CD14-positive monocyte (primary cell): ENCODE data around the gene FMR1NB. TPM values are rescaled to one million over a fixed set of nuclear protein-coding genes. Genes with fewer than 3 reads are reported as not detected.

Source experiments
- DNase-seq, 3 donors: peaks; one replicate each; pipeline ENCODE4 v3.0.0-alpha.2; 2011 to 2022
- H2AFZ ChIP-seq: 2 replicates; pipeline ENCODE4 v1.6.0; 2012; ENCODE audit warnings: mild to moderate bottlenecking, low read depth, low read length, inconsistent platforms; ENCODE audit not compliant: insufficient read depth, poor library complexity, severe bottlenecking
- H3K27ac ChIP-seq, 2 donors: 1 replicate in 1 of 2; 2 replicates in 1 of 2; pipeline ENCODE4 v1.5.1; 2012 to 2013; ENCODE audit warnings: low read length in 2 of 2, control low read depth in 1 of 2, inconsistent platforms in 1 of 2, low read depth in 1 of 2, mild to moderate bottlenecking in 1 of 2
- H3K27me3 ChIP-seq, 2 donors: one replicate each; pipeline versions ENCODE4 v1.6.0 to v1.6.1; 2011 to 2013; ENCODE audit warnings: low read length in 2 of 2; ENCODE audit not compliant: control insufficient read depth in 2 of 2, insufficient read depth in 2 of 2
- H3K36me3 ChIP-seq, 2 donors: replicated peaks in 1 of 2; 1 replicate in 1 of 2; 2 replicates in 1 of 2; pipeline versions ENCODE4 v1.5.1 to v1.6.1; 2012 to 2013; ENCODE audit warnings: low read length in 2 of 2, control low read depth in 1 of 2, inconsistent platforms in 1 of 2, mild to moderate bottlenecking in 1 of 2; ENCODE audit not compliant: insufficient read depth in 2 of 2, control insufficient read depth in 1 of 2
- H3K4me1 ChIP-seq, 2 donors: 1 replicate in 1 of 2; 2 replicates in 1 of 2; pipeline versions ENCODE4 v1.5.1 to v1.6.1; 2012 to 2013; ENCODE audit warnings: low read length in 2 of 2, control low read depth in 1 of 2, inconsistent platforms in 1 of 2, mild to moderate bottlenecking in 1 of 2, moderate library complexity in 1 of 2; ENCODE audit not compliant: insufficient read depth in 2 of 2, control insufficient read depth in 1 of 2
- H3K4me2 ChIP-seq: replicated peaks from 2 replicates; pipeline ENCODE3; 2012; ENCODE audit warnings: low read length, moderate library complexity, mild to moderate bottlenecking; ENCODE audit not compliant: poor library complexity, severe bottlenecking; ENCODE audit errors: extremely low read depth
- H3K4me3 ChIP-seq, 3 experiments: fragments of 200-600 bp in 1 of 3; sonication (generic) in 1 of 3; replicated peaks in 1 of 3; 1 replicate in 2 of 3; 2 replicates in 1 of 3; pipeline ENCODE4 v1.5.1; 2011 to 2013; ENCODE audit warnings: low read length in 3 of 3, mild to moderate bottlenecking in 3 of 3, control low read depth in 2 of 3, low read depth in 2 of 3, inconsistent platforms in 1 of 3, moderate library complexity in 1 of 3
- H3K79me2 ChIP-seq: 2 replicates; pipeline ENCODE4 v1.6.0; 2012; ENCODE audit warnings: mild to moderate bottlenecking, control low read depth, inconsistent platforms, low read length, moderate library complexity; ENCODE audit not compliant: insufficient read depth
- H3K9ac ChIP-seq: 2 replicates; pipeline ENCODE4 v1.6.0; 2017; ENCODE audit warnings: low read length, mild to moderate bottlenecking; ENCODE audit not compliant: insufficient read depth, poor library complexity, severe bottlenecking
- H3K9me3 ChIP-seq, 2 donors: replicated peaks in 1 of 2; 1 replicate in 1 of 2; 2 replicates in 1 of 2; pipeline versions ENCODE4 v1.5.1 to v1.6.1; 2012 to 2013; ENCODE audit warnings: low read length in 2 of 2, control low read depth in 1 of 2; ENCODE audit not compliant: control insufficient read depth in 1 of 2, insufficient read depth in 1 of 2
- H4K20me1 ChIP-seq: 2 replicates; pipeline ENCODE4 v1.6.0; 2012; ENCODE audit warnings: mild to moderate bottlenecking, low read length, control low read depth, moderate library complexity; ENCODE audit not compliant: insufficient read depth
- H3K27ac Mint-ChIP-seq, 7 donors: one replicate each; pipeline ENCODE4 v1.8.0; 2020; ENCODE audit warnings: mild to moderate bottlenecking in 7 of 7, mixed read lengths in 7 of 7, moderate library complexity in 6 of 7, inconsistent platforms in 2 of 7
- H3K27me3 Mint-ChIP-seq, 3 donors: one replicate each; pipeline ENCODE4 v1.8.0; 2021 to 2022; ENCODE audit warnings: low read depth in 3 of 3, mild to moderate bottlenecking in 3 of 3, mixed read lengths in 3 of 3, moderate library complexity in 3 of 3, inconsistent platforms in 1 of 3
- H3K36me3 Mint-ChIP-seq, 2 donors: one replicate each; pipeline ENCODE4 v1.8.0; 2020; ENCODE audit warnings: mixed read lengths in 2 of 2, inconsistent platforms in 1 of 2, mild to moderate bottlenecking in 1 of 2
- H3K4me1 Mint-ChIP-seq: one replicate; pipeline ENCODE4 v1.8.0; 2020; ENCODE audit warnings: mild to moderate bottlenecking, mixed read lengths
- H3K4me3 Mint-ChIP-seq, 2 donors: one replicate each; pipeline ENCODE4 v1.8.0; 2020; ENCODE audit warnings: mild to moderate bottlenecking in 2 of 2, mixed read lengths in 2 of 2, moderate library complexity in 1 of 2
- H3K9me3 Mint-ChIP-seq, 7 donors: one replicate each; pipeline ENCODE4 v1.8.0; 2020 to 2022; ENCODE audit warnings: mixed read lengths in 7 of 7, mild to moderate bottlenecking in 6 of 7, moderate library complexity in 6 of 7, inconsistent platforms in 2 of 7
- CTCF ChIP-seq: fragments of 200-600 bp; IDR thresholded peaks from one replicate; pipeline ENCODE4 v1.8.0; 2022; ENCODE audit warnings: antibody characterized with exemption, mild to moderate bottlenecking
- WGBS: methylation state at CpG from one replicate; pipeline ENCODE4 v1.1.5; 2013; ENCODE audit warnings: missing lambda C conversion rate; ENCODE audit not compliant: insufficient coverage; 5-methylcytosine and 5-hydroxymethylcytosine counted together
- intact Hi-C, 2 donors: fragments of 100-400 bp; cut with micrococcal nuclease; formaldehyde crosslinking; loops; one replicate each; pipeline versions ENCODE4 v1.15.0 to v1.15.1; 2023
- polyA plus RNA-seq, 3 donors: library from polyadenylated mRNA; depleted of rRNA in 1 of 3; unstranded in 2 of 3; stranded (reverse) in 1 of 3; fragments of 300-500 nt in 2 of 3; fragments of >200 nt in 1 of 3; fragmentation: Illumina TruSeq in 2 of 3; gene quantifications; 1 replicate in 2 of 3; 2 replicates in 1 of 3; pipeline ENCODE4 v1.2.3, GENCODE V29; 2012 to 2021

The FMR1NB gene
- polyA plus RNA-seq, 3 donors, result not detected

- H3K36me3 Mint-ChIP-seq, result peaks cover 12 to 16% of the 10 kb centered on the region in 2 donors
- no peak for DNase-seq
- no CpG with 5 or more reads among the region's 2 CpGs for WGBS
These were observed 27.2 kb upstream of the FMR1NB start for GRCh38 chrX:147953976-147954375.

GRCh38 chrX:147957291-147957690 lies 23.8 kb upstream of the FMR1NB start:
- Histone ChIP-seq H3K79me2 (no peaks in the 10 kb centered on the region), H3K27ac (no peak overlapping the region), H3K9ac (no peak overlapping the region), H3K4me2 (no peak overlapping the region), H4K20me1 (no peaks in the 10 kb centered on the region), H3K36me3 (no peaks in the 10 kb centered on the region), H3K4me3 (no peak overlapping the region), H2AFZ (no peak overlapping the region), H3K27me3 (no peaks in the 10 kb centered on the region), H3K4me1 (no peaks in the 10 kb centered on the region), H3K9me3 (no peaks in the 10 kb centered on the region)
- Mint-ChIP-seq H3K36me3 (no peaks in the 10 kb centered on the region), H3K27me3 (peaks cover 0 to 2% (median 2%) of the 10 kb centered on the region in 3 donors), H3K4me1 (no peaks in the 10 kb centered on the region), H3K27ac (no peak overlapping the region), H3K9me3 (peaks cover 0 to 3% (median 0%) of the 10 kb centered on the region in 7 donors), H3K4me3 (no peak overlapping the region)
- intact Hi-C loops, result no loop called here
- WGBS, result no CpG with 5 or more reads among the region's 2 CpGs
- DNase-seq, result no peak
- TF ChIP-seq CTCF, result no peak

More at GRCh38 chrX:147953976-147954375, 27.2 kb upstream of the FMR1NB start:
- Mint-ChIP-seq H3K4me1 (no peaks in the 10 kb centered on the region), H3K27ac (no peak overlapping the region), H3K9me3 (peaks cover 0 to 3% (median 0%) of the 10 kb centered on the region in 7 donors), H3K4me3 (no peak overlapping the region), H3K27me3 (peaks cover 0 to 2% (median 2%) of the 10 kb centered on the region in 3 donors)
- intact Hi-C loops, result no loop called here
- H3K9me3 ChIP-seq, result no peaks in the 10 kb centered on the region
- H3K4me1 ChIP-seq, result no peaks in the 10 kb centered on the region
- H3K4me2 ChIP-seq, result no peak overlapping the region
- H3K27ac ChIP-seq, result no peak overlapping the region
- no peak for TF ChIP-seq CTCF
- H2AFZ ChIP-seq, result no peak overlapping the region
- H3K36me3 ChIP-seq, result peaks cover 2 to 6% of the 10 kb centered on the region in 2 donors
- H3K4me3 ChIP-seq, result no peak overlapping the region
- no peaks in the 10 kb centered on the region for H3K27me3 ChIP-seq
- H4K20me1 ChIP-seq, result no peaks in the 10 kb centered on the region
- no peak overlapping the region for H3K9ac ChIP-seq
- no peaks in the 10 kb centered on the region for H3K79me2 ChIP-seq
